Measurements from ENCODE around the gene CHRNB1.

The CHRNB1 gene

GRCh38 chr17:7444682-7445618 is at the start of gene CHRNB1:
Gene CHRNB1 (plus strand): TSS chr17:7445061. CDS start chr17:7445128, 67 bp downstream.
- no peak for DNase-seq

- DNase-seq, result no peak
Observed at GRCh38 chr17:7396147-7396546, 48.7 kb upstream of the CHRNB1 start.

- no peak for DNase-seq
Observed at GRCh38 chr17:7398612-7399011, 46.2 kb upstream of the CHRNB1 start.

GRCh38 chr17:7403043-7403726 is 41.7 kb upstream of the CHRNB1 start:
- no peak for DNase-seq

- DNase-seq, result peak; percentile 61
Observed at GRCh38 chr17:7403727-7403976, 41.2 kb upstream of the CHRNB1 start.

- peak; percentile 93 for DNase-seq
Observed at GRCh38 chr17:7403977-7404736, 40.7 kb upstream of the CHRNB1 start, which contains the start of gene TMEM256. Gene TMEM256 (minus strand): TSS chr17:7404097. CDS start chr17:7404084, 13 bp downstream.

- no peak for DNase-seq
Observed at GRCh38 chr17:7404737-7405349, 40.0 kb upstream of the CHRNB1 start.

- no peak for DNase-seq
Observed at GRCh38 chr17:7405350-7406234, 39.3 kb upstream of the CHRNB1 start.

- DNase-seq, result no peak
Observed at GRCh38 chr17:7406235-7406825, 38.5 kb upstream of the CHRNB1 start.

- DNase-seq, result no peak
Observed at GRCh38 chr17:7407082-7407481, 37.8 kb upstream of the CHRNB1 start.

- DNase-seq, result no peak
Observed at GRCh38 chr17:7407485-7408251, 37.2 kb upstream of the CHRNB1 start, which contains the start of gene NLGN2. Gene NLGN2 (plus strand): TSS chr17:7407845. CDS start chr17:7408256, 411 bp downstream.

GRCh38 chr17:7408252-7408727 is 36.6 kb upstream of the CHRNB1 start:
- no peak for DNase-seq

- no peak for DNase-seq
Observed at GRCh38 chr17:7408863-7409262, 36.0 kb upstream of the CHRNB1 start.

- DNase-seq, result no peak
Observed at GRCh38 chr17:7409716-7410115, 35.1 kb upstream of the CHRNB1 start.

GRCh38 chr17:7410634-7411426 is 34.0 kb upstream of the CHRNB1 start:
- DNase-seq, result no peak

- no peak for DNase-seq
Observed at GRCh38 chr17:7411427-7411750, 33.5 kb upstream of the CHRNB1 start.

GRCh38 chr17:7413346-7413985 is 31.4 kb upstream of the CHRNB1 start:
- no peak for DNase-seq

- no peak for DNase-seq
Observed at GRCh38 chr17:7414837-7415236, 30.0 kb upstream of the CHRNB1 start.

GRCh38 chr17:7415784-7416183 is 29.1 kb upstream of the CHRNB1 start:
- DNase-seq, result no peak

Data from DMS 273 treated with DMSO at 0.1 percent for 48 hours (cell line).